TTC549 (cell line): Measurements from ENCODE around the gene HDAC11.
"Not testable (repeated sequence)": the region's sequence is repeated elsewhere in the genome, so short reads cannot be mapped to it uniquely, and the experiment has no call there.

Experiments used
- FAIRE-seq: peaks from 2 replicates; lab custom pipeline; 2012; peaks lifted over from hg19 to GRCh38; lab: Jason Lieb, UNC

HDAC11 gene

GRCh38 chr3:13507570-13508339, 27.6 kb downstream of the HDAC11 start:
- no peak for FAIRE-seq

GRCh38 chr3:13508496-13508895, 28.4 kb downstream of the HDAC11 start:
- FAIRE-seq, result no peak

GRCh38 chr3:13509059-13509815, 29.1 kb downstream of the HDAC11 start:
- FAIRE-seq, result no peak

GRCh38 chr3:13509816-13510192, 29.7 kb downstream of the HDAC11 start:
- no peak for FAIRE-seq

GRCh38 chr3:13512451-13512850, 32.3 kb downstream of the HDAC11 start:
- FAIRE-seq, result no peak

GRCh38 chr3:13513051-13513912, 33.2 kb downstream of the HDAC11 start:
- no peak for FAIRE-seq

- FAIRE-seq, result no peak
Measured at GRCh38 chr3:13513913-13514517, 33.9 kb downstream of the HDAC11 start.

- no peak for FAIRE-seq
Measured at GRCh38 chr3:13514639-13515435, 34.7 kb downstream of the HDAC11 start.

- no peak for FAIRE-seq
Measured at GRCh38 chr3:13515786-13516759, 36.0 kb downstream of the HDAC11 start.

- FAIRE-seq, result no peak
Measured at GRCh38 chr3:13516760-13517135, 36.6 kb downstream of the HDAC11 start.

GRCh38 chr3:13517253-13517977, 37.3 kb downstream of the HDAC11 start:
- FAIRE-seq, result no peak

GRCh38 chr3:13518516-13518953, 38.4 kb downstream of the HDAC11 start:
- no peak for FAIRE-seq

- FAIRE-seq, result no peak
Measured at GRCh38 chr3:13519006-13519791, 39.1 kb downstream of the HDAC11 start.

GRCh38 chr3:13520326-13520880, 40.3 kb downstream of the HDAC11 start:
- FAIRE-seq, result no peak

GRCh38 chr3:13521309-13521708, 41.2 kb downstream of the HDAC11 start:
- no peak for FAIRE-seq

GRCh38 chr3:13521749-13522148, 41.6 kb downstream of the HDAC11 start:
- not testable (repeated sequence) for FAIRE-seq

- FAIRE-seq, result no peak
Measured at GRCh38 chr3:13522236-13522635, 42.1 kb downstream of the HDAC11 start.

- FAIRE-seq, result no peak
Measured at GRCh38 chr3:13524979-13525669, 45.0 kb downstream of the HDAC11 start.
